HG03135 (cell line): ENCODE data around the gene KRTAP1-3.
"Not testable (repeated sequence)": the region's sequence is repeated elsewhere in the genome, so short reads cannot be mapped to it uniquely, and the experiment has no call there.

Experiments used
- ATAC-seq: cut with Tn5 transposase; IDR thresholded peaks from one replicate; pipeline ENCODE4 v1.9.1; 2021; ENCODE audit warnings: mild to moderate bottlenecking, moderate library complexity; ENCODE audit not compliant: unreplicated experiment

The KRTAP1-3 gene, protein sequence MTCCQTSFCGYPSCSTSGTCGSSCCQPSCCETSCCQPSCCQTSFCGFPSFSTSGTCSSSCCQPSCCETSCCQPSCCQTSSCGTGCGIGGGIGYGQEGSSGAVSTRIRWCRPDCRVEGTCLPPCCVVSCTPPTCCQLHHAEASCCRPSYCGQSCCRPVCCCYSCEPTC

DNA sequence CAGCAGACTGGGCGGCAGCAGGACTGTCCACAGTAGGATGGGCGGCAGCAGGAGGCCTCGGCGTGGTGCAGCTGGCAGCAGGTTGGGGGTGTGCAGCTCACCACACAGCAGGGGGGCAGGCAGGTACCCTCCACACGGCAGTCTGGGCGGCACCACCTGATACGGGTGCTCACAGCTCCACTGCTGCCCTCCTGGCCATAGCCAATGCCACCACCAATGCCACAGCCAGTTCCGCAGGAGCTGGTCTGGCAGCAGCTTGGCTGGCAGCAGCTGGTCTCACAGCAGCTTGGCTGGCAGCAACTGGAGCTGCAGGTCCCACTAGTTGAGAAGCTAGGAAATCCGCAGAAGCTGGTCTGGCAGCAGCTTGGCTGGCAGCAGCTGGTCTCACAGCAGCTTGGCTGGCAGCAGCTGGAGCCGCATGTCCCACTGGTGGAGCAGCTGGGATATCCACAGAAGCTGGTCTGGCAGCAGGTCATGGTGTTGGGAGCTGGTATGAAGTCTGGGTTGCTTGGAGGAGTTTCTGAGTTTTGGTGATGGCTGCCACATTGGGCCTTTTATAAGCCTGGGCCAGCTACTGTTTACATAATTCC lies at the start of gene KRTAP1-3:
Gene KRTAP1-3, minus strand, starts transcription at position 529 of the 590 bp plus-strand sequence. Its CDS starts 53 bp downstream, at position 476.
- ATAC-seq = not testable (repeated sequence)

DNA sequence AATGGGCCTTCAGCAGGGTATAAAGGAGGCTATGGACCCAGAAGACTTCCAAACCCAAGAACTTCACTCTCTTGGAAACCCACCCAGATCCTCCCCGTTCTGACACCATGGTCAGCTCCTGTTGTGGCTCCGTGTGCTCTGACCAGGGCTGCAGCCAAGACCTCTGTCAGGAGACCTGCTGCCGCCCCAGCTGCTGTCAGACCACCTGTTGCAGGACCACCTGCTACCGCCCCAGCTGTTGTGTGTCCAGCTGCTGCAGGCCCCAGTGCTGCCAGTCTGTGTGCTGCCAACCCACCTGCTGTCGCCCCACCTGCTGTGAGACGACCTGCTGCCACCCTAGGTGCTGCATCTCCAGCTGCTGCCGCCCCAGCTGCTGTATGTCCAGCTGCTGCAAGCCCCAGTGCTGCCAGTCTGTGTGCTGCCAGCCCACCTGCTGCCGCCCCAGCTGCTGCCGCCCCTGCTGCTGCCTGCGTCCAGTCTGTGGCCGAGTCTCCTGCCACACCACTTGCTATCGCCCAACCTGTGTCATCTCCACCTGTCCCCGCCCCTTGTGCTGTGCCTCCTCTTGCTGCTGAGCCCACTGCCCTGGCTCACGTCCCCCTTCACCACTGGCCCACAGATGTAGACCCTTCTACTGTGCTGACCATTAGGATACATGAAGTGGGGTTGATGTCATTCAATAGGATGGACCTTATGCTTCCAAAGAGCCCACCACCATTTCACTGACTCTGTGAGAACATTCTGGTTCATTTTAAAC lies 49.6 kb upstream of the KRTAP1-3 start, which contains the start of gene KRTAP4-7:
Gene KRTAP4-7, plus strand, starts transcription at position 51 of the 757 bp plus-strand sequence. Its CDS starts 57 bp downstream, at position 108.
- ATAC-seq = not testable (repeated sequence)

DNA sequence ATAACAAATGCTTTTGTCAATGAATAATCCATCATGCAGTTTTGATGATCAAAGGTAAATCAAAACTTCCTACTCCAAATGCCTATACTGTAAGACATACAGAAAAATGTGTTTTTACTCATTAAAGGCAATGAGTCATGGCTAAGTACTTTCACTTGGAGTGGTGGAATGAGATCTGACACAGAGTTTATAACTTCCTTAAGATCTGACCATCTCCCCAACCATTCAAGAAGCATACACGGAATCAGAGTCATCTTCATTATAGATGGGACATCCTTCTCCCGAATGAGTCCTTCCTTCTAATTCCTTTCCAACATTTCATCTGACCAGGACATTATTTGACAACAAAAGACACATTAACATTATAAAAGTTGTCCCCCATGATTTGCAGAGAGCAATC lies 48.8 kb upstream of the KRTAP1-3 start:
- not testable (repeated sequence) for ATAC-seq

DNA sequence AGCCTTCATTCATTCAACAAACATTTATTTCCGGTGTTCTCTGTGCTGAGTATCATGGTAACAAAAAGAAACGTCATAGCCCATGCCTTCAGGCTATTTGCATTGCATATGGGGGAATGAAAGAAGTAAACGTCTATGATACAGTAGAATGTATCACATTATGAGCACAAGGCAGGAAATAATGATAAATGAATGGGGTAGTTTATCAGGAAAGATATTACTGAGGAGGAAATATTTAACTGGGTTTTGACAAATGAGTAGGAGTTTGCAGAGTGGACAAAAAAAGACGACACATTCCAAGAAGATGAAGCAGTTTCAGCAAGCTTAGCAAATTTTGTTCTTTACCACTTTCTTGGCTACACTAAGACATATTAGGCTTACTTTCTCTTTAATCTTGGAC lies 48.0 kb upstream of the KRTAP1-3 start:
- ATAC-seq = no peak

DNA sequence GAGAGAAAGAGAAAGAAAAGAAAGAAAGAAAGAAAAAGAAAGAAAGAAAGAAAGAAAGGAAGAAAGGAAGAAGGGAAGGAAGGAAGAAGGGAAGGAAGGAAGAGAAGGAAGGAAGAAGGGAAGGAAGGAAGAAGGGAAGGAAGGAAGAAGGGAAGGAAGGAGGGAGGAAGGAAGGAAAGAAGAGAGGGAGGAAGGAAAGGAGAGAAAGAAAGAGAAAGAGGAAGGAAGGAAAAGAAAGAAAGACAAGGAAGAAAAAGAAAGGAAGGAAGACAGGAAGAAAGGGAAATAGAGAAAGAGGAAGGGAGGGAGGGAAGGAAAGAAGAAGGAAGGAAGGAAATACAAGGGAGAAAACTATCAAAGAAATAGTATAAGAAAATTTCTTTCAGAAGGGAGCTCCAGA lies 42.1 kb upstream of the KRTAP1-3 start:
- ATAC-seq = no peak

DNA sequence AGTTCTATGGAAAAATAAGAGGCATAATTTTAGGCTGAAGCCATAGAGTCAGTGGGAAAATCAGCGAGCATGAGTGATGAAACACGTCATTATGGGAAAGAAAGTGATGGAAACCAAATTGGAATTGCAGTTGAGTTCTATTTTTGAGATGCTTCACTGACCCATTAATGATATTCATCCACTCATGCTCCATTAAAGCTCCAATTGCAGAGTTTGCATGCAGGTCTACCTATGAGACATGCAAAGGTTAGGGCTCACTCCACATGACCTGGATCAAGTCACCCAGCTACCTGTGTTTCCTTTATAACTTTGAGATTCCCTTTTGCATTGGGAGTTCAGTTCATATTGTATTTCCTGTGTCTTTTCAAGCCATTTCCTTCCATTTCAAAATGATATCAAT lies 39.0 kb upstream of the KRTAP1-3 start:
- no peak for ATAC-seq

DNA sequence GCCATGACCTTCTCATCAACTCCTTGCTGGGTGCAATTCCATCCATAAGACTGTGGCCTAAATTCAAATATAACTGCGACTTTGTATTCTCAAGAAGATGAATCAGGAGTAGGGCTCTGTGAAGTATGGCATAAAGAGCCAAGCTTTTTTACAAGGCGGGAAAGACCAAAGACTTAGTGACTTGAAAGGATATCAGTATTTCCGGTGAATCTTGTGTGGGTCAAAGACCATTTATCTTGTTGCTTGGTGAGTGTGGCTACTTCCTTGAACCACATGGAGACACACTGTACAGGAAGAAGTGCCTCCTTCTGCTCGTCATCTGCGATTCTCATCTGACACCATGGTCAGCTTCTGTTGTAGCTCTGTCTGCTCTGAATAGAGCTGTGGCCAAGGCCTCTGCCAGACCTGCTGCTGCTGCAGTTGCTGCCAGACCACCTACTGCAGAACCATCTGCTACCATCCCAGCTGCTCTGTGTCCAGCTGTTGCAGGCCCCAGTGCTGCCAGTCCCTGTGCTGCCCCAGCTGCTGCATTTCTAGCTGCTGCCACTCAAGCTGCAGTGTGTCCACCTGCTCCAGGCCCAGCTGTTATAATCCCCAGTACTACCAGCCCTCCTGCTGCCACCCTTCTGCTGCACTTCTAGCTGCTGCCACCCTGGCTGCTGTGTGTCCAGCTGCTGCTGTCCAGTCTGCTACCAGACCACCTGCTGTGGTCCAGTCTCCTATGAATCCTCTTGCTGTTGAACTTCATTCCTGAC lies 37.1 kb upstream of the KRTAP1-3 start:
- ATAC-seq = no peak

DNA sequence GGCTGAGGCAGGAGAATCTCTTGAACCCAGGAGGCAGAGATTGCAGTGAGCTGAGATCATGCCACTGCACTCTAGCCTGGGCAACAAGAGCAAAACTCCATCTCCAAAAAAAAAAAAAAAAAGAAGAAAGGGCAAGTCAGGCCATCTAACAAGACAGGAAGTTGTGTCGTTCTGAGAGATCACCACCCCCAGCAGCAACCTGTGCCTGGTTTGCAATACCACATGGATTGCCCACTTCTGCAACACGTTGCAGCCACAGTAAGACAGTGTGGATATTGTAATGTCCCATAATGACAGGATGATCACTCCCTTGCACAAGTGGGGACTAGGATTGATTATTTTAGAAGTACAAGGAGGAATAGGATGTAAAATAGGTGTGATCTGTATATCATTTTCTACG lies 34.4 kb upstream of the KRTAP1-3 start:
- ATAC-seq = no peak

DNA sequence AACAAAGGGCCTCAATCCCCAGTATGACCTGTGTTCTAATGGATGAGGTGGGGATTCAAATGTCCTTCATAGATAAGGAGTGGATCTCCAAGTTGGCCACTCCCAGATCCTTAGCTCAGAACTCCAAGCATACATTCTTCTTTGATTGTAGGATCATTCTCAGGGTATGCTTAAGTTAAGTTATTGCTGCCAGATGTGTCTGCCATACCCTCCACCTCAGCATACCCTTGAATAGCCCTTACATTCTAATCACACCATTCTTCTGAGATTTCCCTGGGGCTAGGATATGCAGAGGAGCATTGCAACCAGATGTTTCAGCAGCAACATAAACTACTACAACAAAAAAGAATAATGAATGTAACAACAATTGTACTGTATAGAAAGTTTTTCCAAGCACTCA lies 32.6 kb upstream of the KRTAP1-3 start:
- ATAC-seq = no peak

DNA sequence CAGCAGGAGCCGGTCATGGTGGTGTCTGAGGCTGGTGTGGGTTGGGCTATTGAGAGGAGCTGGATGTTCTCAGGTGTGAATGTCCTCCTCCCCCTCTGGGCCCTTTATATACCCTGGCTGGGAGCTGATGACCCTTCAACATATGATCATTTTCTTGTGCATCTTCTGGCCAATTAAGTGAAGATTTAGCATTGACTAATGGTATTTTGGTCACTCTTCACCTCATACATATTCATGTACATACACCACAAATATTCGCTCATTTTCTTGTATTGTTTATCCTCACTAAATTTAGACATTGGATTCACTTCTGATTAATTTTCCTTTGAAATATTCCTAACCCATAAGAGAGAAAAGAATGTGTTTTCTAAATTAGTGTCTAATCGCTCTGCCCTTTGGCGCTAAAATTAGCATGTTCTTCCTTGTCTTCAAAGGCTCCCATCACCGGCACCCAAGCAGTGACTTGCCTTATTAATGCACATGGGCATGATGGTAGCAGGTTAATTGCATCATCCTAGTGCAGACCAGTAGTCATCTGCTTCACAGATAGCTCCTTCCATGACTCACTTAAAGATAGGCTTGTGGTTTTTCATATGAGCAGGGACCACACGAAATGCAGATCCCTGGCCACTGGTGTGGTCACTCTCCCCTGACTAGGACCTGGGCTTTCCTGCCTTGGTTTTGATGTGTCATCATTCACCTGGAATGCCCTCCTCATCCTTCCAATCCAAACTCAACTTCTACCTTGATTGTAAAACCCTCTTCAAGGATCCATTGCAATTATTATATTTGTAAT lies 31.4 kb upstream of the KRTAP1-3 start, which contains the start of gene KRTAP2-4:
Gene KRTAP2-4, minus strand, starts transcription at position 51 of the 796 bp plus-strand sequence. Its CDS starts 34 bp downstream, at position 17.
- no peak for ATAC-seq

DNA sequence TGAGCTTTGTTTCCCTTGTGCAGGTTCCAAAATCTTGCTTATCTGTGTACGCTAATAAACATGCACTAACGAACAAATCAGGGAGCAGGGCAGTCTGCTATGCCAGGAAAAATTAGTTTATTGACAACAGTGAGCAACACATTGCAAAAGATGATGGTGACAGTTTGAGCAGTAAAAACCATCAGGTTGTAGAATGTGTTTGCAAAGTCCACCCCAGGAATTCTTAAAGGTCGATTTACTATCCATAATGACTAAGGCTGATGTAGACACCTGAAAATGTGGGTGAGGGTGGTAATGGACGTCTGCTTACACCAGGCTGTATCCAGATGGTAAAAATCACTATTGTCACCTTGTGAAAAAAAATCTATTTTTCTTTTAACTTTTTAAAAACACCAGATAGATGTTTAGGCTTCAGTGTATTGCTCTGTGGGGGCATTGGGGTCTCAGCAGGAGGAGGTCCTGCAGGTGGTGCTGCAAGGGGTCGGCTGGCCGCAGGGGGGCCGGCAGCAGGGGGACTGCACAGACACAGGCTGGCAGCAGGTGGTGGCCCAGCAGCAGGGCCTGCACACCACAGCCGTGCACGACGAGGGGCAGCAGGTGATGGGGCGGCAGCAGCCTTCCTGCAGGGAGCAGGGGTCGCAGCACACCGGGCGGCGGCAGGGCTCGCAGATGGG lies 30.5 kb upstream of the KRTAP1-3 start:
- not testable (repeated sequence) for ATAC-seq

DNA sequence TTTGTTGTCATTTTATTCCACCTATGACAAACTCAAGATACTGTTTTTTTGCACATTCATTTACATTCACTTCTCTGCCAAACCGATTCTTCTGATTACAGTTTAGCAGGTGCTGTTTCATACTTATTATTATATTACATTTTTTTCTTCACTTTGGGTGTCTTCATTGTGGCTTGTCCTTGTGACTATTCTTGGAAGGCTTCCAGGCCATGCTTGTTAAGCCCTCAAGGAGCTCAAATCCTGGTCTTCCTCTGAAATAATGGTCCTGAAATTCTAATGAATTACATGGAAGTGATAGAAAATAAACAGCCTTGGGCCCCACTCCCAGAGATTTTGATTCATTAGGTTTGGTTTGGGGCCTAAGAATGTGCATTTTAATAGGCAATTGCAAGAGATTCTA lies 29.6 kb upstream of the KRTAP1-3 start:
- no peak for ATAC-seq

DNA sequence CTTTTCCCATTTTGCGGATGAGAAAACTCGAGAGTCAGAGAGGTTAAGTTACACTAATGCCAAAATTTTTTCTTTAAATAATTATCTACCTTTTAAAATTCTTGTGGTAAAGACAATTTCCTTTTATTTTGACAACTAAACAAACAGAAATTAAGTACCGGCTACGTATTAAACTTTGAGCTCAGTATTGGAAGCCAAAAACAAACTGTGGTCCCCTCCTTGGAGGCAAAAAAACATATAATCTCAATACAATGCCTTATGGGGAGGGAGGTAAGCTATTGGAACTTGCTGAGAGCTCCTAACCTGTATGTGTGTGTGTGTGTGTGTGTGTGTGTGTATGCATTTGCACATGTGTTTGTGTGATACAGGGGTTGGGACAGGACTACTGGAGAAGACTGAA lies 28.8 kb upstream of the KRTAP1-3 start:
- ATAC-seq = no peak

DNA sequence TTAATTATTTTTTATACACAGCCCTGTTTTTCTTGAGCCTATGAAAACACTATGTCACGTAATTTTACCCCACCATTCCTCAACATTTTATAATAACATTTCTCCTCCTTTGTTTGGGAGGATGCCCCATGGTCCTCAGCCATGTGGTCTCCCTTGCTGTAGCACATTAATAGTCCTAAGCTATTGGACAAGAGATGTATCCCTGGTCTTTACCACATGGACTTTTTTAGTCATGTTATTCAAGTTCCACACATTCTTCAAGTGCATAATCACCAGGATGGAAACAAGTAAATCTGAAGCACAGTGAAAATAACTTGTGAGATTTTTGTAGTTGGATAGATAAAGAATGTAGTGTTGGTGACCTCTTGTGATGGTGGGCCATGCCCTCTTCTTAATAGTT lies 27.3 kb upstream of the KRTAP1-3 start:
- no peak for ATAC-seq

DNA sequence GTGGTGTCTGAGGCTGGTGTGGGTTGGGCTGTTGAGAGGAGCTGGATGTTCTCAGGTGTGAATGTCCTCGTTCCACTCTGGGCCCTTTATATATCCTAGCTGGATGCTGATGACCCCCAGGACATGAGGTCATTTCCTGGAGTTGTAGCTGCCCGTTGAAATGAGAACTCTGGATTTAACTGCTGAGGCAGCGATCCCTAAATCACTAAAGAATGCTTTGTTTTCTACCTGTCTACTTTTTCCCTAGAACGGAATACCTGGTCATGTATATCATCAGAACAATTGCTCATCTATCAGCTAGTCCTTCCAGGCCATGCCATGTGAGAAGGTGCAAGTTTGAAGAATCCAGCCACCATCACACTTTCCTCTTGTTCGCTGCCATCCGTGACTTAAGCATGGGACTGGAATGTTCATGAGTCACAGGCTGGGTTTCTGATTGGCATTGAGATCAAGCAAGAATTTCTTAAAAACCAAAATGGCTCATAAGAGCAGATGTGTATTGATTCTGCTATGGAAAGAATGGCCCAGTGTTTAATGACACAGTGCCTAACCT lies 25.5 kb upstream of the KRTAP1-3 start, which contains the start of gene KRTAP2-3:
Gene KRTAP2-3, minus strand, starts transcription at position 63 of the 553 bp plus-strand sequence. CDS start 64 bp downstream, outside the sequence.
- ATAC-seq = no peak

DNA sequence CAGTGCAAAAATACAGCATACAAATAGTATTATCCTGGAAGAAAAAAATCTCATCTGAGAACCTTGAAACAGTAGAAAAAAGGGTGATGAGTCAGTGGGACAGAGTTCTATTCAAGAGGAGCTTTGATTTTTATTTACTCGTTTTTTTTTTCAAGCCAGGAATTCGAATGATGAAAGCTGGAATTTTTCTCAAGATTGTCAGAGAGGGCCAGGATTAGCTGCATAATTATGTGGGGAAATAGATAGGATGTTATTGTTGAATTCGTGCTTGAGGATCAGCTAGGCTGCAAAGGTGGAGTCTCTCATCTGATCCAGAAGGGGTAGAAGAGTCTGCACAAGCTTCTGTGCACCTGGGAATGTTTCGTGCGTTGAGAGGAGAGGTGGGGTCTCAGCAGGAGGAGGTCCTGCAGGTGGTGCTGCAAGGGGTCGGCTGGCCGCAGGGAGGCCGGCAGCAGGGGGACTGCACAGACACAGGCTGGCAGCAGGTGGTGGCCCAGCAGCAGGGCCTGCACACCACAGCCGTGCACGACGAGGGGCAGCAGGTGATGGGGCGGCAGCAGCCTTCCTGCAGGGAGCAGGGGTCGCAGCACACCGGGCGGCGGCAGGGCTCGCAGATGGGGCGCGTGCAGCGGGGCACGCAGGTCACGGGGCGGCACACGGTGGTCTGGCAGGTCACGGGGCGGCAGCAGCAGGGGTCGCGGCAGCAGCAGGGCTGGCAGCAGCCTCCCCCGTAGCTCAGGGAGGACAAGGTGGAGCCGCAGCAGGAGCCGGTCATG lies 24.8 kb upstream of the KRTAP1-3 start:
- not testable (repeated sequence) for ATAC-seq

DNA sequence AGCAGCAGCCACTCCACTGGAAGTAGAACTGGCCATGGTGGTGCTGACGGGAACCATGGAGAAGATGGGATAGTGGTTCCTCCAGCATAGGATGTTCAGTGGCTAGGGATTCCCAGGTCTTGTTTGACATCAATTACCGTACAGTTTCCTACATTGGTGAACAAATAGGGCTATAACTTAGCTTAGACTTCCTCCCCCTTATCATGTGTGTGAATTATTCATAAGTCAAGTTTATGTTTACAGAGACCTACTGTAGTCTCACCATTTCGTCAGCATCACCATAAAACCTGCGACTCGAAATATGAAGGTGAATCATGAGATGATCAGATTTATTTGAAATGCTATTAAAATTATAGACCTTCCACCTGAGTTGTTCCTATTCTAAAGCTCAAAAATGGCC lies 24.1 kb upstream of the KRTAP1-3 start:
- no peak for ATAC-seq

DNA sequence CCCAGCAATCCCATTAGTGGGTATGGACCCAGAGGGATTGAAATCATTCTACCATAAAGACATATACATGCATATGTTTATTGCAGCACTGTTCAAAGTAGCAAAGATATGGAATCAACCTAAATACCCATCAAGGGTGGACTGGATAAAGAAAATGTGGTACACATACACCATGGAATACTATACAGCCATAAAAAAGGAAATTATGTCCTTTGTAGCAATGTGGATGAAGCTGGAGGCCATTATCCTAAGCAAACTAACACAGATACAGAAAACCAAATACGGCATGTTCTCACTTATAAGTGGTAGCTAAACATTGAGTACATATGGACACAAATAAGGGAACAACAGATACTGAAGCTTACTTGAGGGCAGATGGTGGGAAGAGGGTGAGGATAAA lies 22.9 kb upstream of the KRTAP1-3 start:
- no peak for ATAC-seq

DNA sequence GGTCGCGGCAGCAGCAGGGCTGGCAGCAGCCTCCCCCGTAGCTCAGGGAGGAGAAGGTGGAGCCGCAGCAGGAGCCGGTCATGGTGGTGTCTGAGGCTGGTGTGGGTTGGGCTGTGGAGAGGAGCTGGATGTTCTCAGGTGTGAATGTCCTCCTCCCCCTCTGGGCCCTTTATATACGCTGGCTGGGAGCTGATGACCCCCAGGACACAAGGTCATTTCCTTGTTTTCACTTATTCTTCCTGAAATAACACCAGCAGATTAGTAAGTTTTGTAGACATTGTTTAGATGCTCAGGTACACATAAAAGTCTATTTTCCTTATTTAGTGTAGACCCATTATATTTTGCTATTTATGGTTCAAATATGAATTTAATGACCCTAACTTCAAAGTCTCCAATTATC lies 20.5 kb upstream of the KRTAP1-3 start, which contains the start of gene KRTAP2-2:
Gene KRTAP2-2, minus strand, starts transcription at position 101 of the 400 bp plus-strand sequence. Its CDS starts 19 bp downstream, at position 82.
- ATAC-seq = not testable (repeated sequence)
